GM13976 (cell line): ENCODE data around the gene NOXA1.

ENCODE experiments used
- DNase-seq: peaks from one replicate; pipeline ENCODE4 v3.0.0; 2012; ENCODE audit warnings: low spot score
- in situ Hi-C: fragments of 300-500 bp; cut with MboI; formaldehyde crosslinking; loops from one replicate; pipeline ENCODE4 v1.12.0; 2022; ENCODE audit warnings: low sequenced_read_pairs, mixed read lengths, inconsistent platforms; ENCODE audit not compliant: unreplicated experiment
- TF ChIP-seq, protein P1 (sequence below): IDR thresholded peaks from 2 replicates; pipeline ENCODE4 v1.5.1; 2012; ENCODE audit warnings: borderline replicate concordance, mild to moderate bottlenecking; ENCODE audit not compliant: insufficient read depth; ENCODE audit errors: extremely low read depth, missing control alignments, control extremely low read depth

Gene NOXA1

DNA sequence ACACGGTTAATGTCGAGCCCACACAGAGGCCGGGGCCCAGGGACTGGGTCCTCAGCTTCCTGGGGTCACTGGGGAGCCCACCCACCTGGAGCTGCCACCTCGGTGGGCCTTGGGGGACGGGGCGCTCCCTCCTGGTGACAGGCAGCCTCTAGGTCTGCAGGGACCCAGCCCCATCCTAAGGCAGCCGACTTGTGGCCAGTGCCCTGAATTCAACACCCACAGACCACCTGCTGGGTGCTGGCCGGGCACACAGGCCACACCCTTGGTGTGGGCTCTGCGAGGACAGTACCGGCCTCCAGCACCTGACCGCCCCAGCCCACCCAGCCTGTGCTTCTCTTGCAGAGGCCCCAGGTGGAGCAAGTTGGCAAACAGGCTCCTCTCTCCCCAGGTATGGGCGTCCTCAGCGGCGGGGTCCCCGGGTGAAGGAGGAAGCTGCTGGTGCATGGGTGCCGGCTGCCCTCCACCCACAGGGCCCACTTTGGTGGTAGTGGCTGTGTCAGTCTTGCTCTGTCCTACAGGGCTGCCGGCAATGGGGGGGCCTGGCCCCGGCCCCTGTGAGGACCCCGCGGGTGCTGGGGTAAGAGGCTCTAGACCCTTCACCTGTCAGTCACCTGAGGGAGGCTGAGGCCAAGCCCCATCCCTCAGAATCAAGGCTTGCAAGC lies 9.6 kb downstream of the NOXA1 start:
- DNase-seq: no peak
- in situ Hi-C loops: no loop called here
- TF ChIP-seq, protein P1, sequence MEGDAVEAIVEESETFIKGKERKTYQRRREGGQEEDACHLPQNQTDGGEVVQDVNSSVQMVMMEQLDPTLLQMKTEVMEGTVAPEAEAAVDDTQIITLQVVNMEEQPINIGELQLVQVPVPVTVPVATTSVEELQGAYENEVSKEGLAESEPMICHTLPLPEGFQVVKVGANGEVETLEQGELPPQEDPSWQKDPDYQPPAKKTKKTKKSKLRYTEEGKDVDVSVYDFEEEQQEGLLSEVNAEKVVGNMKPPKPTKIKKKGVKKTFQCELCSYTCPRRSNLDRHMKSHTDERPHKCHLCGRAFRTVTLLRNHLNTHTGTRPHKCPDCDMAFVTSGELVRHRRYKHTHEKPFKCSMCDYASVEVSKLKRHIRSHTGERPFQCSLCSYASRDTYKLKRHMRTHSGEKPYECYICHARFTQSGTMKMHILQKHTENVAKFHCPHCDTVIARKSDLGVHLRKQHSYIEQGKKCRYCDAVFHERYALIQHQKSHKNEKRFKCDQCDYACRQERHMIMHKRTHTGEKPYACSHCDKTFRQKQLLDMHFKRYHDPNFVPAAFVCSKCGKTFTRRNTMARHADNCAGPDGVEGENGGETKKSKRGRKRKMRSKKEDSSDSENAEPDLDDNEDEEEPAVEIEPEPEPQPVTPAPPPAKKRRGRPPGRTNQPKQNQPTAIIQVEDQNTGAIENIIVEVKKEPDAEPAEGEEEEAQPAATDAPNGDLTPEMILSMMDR: no peak

DNA sequence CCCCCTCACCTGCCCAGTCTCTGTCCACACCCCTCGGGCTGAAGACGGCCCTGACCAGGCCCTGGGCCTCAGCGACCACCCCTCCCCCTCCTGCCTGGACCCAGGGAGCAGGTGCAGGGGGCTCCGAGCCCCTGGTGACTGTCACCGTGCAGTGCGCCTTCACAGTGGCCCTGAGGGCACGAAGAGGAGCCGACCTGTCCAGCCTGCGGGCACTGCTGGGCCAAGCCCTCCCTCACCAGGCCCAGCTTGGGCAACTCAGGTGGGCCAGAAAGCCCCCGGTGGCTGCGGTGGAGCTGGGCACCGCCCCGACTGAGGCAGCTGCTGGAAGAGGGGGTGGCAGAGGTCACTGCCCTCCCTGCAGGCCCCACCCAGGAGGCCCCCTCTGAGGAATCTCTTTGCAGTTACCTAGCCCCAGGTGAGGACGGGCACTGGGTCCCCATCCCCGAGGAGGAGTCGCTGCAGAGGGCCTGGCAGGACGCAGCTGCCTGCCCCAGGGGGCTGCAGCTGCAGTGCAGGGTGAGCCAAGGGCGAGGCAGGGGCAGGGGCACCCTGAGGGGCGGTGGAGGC lies 10.2 kb downstream of the NOXA1 start:
- TF ChIP-seq, protein P1: no peak
- in situ Hi-C loops: no loop called here
- DNase-seq: no peak

DNA sequence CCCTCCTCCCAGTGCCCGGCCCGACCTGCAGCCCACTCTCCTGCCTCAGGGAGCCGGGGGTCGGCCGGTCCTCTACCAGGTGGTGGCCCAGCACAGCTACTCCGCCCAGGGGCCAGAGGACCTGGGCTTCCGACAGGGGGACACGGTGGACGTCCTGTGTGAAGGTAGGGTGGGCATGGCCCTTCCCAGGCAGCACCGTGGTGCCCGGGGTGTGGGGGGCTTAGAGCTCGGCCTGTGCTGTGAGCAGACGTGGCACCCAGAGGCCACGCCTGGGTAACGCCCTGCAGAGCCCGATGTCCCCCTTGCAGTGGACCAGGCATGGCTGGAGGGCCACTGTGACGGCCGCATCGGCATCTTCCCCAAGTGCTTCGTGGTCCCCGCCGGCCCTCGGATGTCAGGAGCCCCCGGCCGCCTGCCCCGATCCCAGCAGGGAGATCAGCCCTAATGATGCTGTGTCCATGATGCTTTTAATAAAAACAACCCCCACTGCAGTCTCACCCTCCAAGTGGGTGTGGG lies 10.8 kb downstream of the NOXA1 start:
- TF ChIP-seq, protein P1: no peak
- no peak for DNase-seq
- in situ Hi-C loops: no loop called here

DNA sequence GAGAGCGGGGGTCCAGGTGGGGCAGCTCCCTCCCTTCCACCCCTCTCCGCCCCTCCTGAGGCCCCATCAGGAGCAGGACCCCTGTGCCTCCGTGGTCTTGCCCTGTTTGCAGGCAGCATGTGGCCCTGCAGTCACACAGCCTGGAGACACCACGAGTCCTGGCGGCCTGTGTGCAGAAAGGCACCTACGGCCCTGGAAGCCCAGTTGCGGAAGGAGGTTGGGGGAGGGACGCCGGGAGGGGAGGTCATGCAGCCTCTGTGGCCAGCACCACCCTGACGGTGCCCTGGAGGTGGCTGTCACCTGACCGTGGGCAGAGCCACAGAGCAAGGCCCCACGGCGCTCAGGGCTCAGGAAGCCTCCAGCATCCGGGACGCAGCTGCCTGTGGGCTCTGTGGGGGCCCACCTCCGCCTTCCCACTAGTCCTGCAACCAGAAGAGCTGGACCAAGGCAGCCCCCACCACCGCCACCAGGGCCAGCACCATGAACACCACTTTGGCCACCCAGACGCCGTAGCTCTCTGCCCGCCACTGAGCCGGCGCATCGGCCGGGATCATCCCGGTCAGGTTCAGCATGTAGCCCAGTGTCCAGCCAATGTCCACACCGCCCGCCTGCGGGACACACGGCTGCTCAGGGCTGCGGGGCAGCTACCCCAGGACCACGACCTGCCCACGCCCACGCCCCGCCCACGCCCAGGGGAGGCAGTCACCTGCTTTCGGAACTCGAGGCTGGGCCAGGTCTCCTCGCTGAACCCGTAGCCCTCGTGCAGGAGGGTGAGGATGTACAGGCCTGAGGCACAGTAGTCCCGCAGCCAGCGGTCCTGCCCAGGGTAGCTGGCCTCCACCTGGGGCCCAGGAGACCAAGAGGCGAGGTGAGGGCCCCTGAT lies 11.5 kb downstream of the NOXA1 start:
- no peak for DNase-seq
- TF ChIP-seq, protein P1: no peak
- in situ Hi-C loops: no loop called here

DNA sequence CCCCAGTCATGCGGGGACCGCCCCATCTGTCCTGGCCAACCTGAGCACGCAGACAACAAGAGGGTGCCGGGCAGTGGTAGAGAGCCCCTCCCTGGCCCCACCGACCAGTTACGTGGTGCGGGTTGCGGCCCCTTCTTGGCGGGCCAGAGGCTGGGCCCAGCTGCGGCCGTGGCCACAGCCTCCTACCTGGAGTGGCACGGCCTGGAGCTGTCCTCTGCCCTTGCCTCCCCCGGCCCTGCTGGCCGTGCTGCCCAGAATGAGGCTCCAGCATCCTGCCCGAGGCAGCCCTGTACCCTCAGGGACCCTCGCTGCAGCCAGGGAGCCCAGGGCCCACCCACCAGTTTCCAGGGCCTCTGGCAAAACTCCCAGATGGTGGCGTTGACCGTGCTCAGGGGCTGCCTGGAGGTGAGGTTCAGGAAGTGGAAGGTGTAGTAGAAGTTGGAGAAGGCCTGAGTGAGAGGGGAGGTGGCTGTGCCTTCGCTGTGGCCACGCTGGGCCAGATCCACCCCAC lies 12.2 kb downstream of the NOXA1 start:
- TF ChIP-seq, protein P1: no peak
- in situ Hi-C loops: no loop called here
- no peak for DNase-seq
